HG02981 (cell line): Measurements from ENCODE around the gene INKA2.

Source experiments
- ATAC-seq: cut with Tn5 transposase; IDR thresholded peaks from one replicate; pipeline ENCODE4 v1.9.1; 2021; ENCODE audit warnings: mild to moderate bottlenecking, moderate library complexity; ENCODE audit not compliant: unreplicated experiment

The INKA2 gene

GRCh38 chr1:111739194-111739924, at the start of gene INKA2:
Gene INKA2, minus strand, starts transcription at chr1:111739395. Its CDS starts 153 bp downstream, at chr1:111739242.
- peak; percentile 77 for ATAC-seq

DNA sequence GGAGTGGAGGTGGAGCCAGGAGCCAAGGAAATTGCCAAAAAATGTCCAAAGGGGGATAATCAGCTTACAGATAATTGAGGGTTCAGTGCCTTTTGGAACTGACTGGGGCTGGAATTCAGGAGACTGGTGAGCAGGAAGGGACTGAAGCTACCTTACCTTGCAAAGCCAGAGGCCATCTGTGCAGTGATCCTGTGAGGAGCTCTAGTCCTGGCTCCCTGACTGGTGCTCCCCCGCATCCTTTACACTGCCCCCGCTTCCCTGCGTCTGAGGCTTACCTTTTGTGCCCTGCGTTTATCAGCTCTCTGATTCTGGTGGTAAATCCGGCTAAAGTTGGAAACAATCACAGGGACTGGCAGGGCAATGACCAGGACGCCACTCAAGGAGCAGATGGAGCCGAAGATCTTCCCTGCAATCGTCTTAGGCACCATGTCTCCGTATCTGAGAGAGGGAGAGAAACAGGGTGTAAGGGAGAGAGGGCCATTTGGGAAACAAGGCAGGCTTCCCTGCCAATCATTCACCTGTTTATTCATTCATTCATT, 47.5 kb upstream of the INKA2 start:
- no peak for ATAC-seq

DNA sequence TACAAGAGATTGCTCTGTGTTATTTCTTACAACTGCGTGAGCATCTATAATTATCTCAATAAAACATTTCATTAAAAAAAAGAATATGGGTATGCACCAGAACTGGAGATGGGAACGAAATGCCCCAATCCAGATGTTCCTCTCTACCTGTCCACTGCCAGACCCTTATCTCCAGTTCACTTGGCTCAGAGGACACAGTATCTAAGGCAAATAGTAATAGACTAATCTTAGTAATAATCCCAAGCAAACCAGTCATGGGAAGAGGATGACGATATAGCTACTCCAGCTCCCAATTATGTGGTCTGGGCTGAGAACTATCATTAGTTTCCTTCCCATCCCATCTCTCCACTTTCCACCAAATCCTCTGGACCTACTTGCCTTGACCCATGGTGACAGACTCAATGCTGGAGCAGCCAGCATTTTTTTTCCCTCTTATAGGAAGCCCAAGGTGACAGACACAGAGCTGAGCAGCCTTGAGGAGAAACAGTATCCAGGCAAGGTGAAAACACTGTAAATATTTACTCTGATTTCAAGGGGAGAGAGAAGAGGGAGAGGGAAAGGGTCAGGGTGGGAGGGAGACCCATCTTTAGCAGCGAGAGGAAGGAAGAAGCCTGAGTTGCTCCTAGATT, 45.2 kb upstream of the INKA2 start:
- ATAC-seq = no peak

DNA sequence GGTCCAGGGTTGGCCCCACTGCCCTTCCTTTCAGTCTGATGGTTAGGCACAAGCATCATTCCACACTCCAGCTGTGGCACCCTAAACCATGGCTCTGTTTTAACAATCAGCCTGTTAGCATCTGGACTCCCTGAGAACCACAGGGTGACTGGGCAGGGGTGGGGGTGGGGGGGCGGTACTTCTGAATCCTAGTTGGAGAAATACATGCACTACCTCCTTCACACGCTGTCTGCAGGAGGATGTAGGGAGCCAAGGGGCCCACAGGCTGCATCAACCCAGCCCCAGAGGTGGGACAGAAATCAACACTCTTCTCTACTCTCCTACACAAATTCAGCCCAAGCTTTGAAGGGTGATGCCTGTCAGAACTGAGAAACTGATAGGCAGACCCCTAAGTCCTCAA, 40.4 kb upstream of the INKA2 start:
- no peak for ATAC-seq

GRCh38 chr1:111778541-111779051, 39.4 kb upstream of the INKA2 start:
- no peak for ATAC-seq

GRCh38 chr1:111778066-111778465, 38.9 kb upstream of the INKA2 start:
- no peak for ATAC-seq

GRCh38 chr1:111777301-111777700, 38.1 kb upstream of the INKA2 start:
- ATAC-seq = no peak

GRCh38 chr1:111776861-111777260, 37.7 kb upstream of the INKA2 start:
- no peak for ATAC-seq

GRCh38 chr1:111776391-111776790, 37.2 kb upstream of the INKA2 start:
- ATAC-seq = no peak

- no peak for ATAC-seq
These were observed 36.8 kb upstream of the INKA2 start for GRCh38 chr1:111775966-111776365.

- no peak for ATAC-seq
These were observed 31.7 kb upstream of the INKA2 start for GRCh38 chr1:111770916-111771315.

DNA sequence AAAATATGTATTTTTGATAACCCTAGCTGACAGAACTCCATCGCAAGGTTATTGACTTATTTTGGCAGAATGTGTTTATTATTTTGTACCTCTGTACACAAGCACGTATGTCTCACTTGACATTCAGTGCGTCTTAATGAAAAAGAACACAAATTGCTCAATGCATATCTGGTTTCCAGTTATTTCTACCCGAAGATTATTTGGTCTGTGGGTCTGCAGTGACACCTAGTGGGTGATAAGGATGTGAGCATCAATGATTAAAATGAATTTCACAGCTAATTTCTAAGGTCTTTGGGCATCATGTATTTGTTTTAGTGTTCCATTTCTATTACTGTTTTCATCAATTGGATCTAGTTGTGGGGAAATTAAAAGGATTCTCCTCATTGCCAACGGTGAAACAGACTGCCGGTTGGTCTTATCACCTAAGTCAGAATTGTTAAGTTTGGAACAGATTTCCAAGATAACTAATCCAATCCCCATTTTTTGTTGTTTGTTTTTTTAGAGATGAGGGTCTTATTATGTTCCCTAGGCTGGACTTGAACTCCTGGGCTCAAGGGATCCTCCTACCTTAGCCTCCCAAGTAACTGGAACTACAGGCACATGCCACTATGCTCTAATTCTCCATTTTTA, 30.4 kb upstream of the INKA2 start:
- ATAC-seq = no peak

- no peak for ATAC-seq
These were observed 29.4 kb upstream of the INKA2 start for GRCh38 chr1:111768625-111769024.

- no peak for ATAC-seq
These were observed 28.8 kb upstream of the INKA2 start for GRCh38 chr1:111768023-111768422.

DNA sequence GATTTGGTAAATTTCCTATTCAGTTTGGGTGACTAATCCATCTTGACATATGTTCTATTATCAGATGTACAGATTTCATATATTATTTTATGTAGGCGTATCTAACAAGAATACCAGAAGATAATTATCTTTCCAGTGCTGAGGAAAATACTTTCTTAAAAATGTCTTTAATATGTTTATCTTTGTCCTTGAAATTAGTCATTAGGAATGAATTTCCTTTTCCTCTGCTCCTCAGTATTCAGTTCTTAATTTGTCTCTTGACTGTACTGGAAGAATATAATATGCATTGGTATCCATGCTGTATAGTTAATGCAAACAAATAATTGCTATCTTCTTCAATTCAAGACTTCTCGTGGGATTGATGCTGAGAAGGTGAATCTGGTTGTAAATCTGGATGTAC, 23.1 kb upstream of the INKA2 start:
- ATAC-seq = no peak

GRCh38 chr1:111761717-111762116, 22.5 kb upstream of the INKA2 start:
- no peak for ATAC-seq

GRCh38 chr1:111758373-111758772, 19.2 kb upstream of the INKA2 start:
- no peak for ATAC-seq

GRCh38 chr1:111756124-111756513, 16.9 kb upstream of the INKA2 start:
- ATAC-seq = peak; percentile 4

DNA sequence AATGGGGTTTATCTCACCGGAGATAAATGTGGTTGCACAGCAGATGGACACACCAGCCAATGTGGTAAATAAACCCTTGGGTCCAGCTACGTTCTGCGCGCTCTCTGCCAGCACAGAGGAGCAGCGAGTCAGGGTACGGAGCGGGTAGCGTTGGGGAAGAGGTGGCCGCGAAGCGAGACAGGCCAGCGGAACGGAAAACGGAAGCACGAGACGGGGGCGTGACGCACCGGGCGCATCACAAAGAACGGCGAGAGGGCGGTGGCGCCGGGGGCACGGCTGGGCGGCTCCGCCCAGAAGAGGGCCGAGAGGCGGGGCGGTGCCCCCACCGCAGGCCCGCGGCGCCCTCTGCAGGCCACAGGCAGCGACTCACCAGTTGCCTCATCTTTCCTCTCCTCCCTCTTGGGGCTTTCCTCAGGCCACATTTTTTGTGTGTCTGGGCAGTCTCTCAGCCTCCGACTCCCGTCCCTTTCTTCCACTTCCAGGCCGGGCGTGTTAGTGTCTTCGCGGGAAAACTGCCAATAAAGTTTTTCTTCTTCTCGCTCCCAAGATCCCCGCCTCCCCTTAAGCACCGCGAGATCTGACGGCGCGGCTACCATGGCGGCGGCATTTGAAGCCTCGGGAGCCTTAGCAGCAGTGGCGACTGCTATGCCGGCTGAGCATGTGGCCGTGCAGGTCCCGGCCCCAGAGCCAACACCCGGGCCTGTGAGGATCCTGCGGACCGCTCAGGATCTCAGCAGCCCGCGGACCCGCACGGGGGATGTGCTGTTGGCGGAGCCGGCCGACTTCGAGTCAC, 16.3 kb upstream of the INKA2 start, which contains the start of gene DDX20:
TSS of gene DDX20 (plus strand) at position 571 of the 793 bp plus-strand sequence. CDS start at position 595, 24 bp downstream.
- ATAC-seq = peak; percentile 85

- peak; percentile 6 for ATAC-seq
These were observed 15.8 kb upstream of the INKA2 start for GRCh38 chr1:111754984-111755330.
